Fibroblast of the aortic adventitia (primary cell): ENCODE results near the gene NFKBIA. TPM values are rescaled to one million over a fixed set of nuclear protein-coding genes. Genes with fewer than 3 reads are reported as not detected.
"Not testable (repeated sequence)": the region's sequence is repeated elsewhere in the genome, so short reads cannot be mapped to it uniquely, and the experiment has no call there.

Experiments used
- DNase-seq: peaks from one replicate; pipeline ENCODE4 v3.0.0-alpha.2; 2010; ENCODE audit warnings: low read depth
- H3K4me3 ChIP-seq: 2 replicates; pipeline ENCODE4 v1.5.1; 2011; ENCODE audit warnings: low read depth, mild to moderate bottlenecking, control low read depth, low read length, moderate library complexity
- total RNA-seq: library from RNA; depleted of rRNA; stranded (reverse); fragments of >200 nt; gene quantifications from 2 replicates; pipeline ENCODE4 v1.2.3, GENCODE V29; 2012; ENCODE audit warnings: low replicate concordance
- TF ChIP-seq, protein P1 (sequence below): IDR thresholded peaks from 2 replicates; pipeline ENCODE4 v1.5.1; 2011; ENCODE audit warnings: mild to moderate bottlenecking, low read length, control low read depth, inconsistent platforms; ENCODE audit not compliant: insufficient read depth

The NFKBIA gene
- total RNA-seq, 1 donor, result 86.6 TPM

DNA sequence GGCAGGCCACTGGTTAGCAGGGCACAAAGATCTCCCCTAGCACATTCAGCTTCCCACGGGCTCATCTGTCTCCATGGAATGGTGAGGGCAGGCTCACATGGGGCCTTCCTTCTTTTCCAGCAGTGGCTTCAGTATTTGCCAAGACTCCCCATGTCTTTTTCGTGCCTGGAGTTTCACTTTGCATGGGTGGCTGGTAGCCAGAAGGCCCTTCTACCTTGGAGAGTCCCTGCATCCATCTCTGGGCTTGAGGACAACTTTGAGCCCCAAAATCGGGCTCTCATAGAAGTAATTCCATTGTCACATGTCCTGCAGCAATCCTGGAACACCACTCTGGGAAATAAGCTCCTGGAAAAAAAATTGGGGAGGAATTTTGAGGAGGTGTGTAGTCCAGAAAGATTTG is 42.1 kb downstream of the NFKBIA start:
- no peak for DNase-seq
- no peak overlapping the region for H3K4me3 ChIP-seq
- TF ChIP-seq, protein P1, sequence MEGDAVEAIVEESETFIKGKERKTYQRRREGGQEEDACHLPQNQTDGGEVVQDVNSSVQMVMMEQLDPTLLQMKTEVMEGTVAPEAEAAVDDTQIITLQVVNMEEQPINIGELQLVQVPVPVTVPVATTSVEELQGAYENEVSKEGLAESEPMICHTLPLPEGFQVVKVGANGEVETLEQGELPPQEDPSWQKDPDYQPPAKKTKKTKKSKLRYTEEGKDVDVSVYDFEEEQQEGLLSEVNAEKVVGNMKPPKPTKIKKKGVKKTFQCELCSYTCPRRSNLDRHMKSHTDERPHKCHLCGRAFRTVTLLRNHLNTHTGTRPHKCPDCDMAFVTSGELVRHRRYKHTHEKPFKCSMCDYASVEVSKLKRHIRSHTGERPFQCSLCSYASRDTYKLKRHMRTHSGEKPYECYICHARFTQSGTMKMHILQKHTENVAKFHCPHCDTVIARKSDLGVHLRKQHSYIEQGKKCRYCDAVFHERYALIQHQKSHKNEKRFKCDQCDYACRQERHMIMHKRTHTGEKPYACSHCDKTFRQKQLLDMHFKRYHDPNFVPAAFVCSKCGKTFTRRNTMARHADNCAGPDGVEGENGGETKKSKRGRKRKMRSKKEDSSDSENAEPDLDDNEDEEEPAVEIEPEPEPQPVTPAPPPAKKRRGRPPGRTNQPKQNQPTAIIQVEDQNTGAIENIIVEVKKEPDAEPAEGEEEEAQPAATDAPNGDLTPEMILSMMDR, result no peak

DNA sequence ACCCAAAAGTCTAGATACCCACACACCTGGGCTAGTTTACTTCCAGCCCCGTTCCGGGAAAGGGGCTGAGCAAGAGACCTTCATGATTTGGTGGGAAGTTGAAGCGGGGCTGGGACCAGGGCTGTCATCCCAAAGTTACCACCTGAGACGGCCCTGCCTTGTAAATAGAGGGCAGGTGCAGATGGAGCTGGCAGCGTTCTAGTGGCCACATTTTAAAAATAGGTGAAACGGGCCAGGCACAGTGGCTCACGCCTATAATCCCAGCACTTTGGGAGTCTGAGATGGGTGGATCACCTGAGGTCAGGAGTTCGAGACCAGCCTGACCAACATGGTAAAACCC is 43.4 kb downstream of the NFKBIA start:
- no peak overlapping the region for H3K4me3 ChIP-seq
- TF ChIP-seq, protein P1, result no peak
- DNase-seq, result no peak

DNA sequence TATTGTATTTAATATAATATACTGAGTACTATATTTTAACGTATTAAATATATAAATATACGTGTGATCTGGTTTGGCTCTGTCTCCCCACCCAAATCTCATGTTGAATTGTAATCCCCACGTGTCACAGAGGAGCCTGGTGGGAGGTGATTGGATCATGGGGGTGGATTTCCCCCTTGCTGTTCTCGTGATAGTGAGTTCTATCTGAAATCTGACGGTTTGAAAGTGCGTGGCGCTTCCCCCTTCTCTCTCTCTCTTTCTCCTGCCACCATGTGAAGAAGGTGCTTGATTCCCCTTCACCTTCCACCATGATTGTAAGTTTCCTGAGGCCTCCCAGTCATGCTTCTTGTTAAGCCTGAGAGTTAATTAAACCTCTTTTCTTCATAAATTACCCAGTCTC is 44.9 kb downstream of the NFKBIA start:
- not testable (repeated sequence) for H3K4me3 ChIP-seq, DNase-seq

DNA sequence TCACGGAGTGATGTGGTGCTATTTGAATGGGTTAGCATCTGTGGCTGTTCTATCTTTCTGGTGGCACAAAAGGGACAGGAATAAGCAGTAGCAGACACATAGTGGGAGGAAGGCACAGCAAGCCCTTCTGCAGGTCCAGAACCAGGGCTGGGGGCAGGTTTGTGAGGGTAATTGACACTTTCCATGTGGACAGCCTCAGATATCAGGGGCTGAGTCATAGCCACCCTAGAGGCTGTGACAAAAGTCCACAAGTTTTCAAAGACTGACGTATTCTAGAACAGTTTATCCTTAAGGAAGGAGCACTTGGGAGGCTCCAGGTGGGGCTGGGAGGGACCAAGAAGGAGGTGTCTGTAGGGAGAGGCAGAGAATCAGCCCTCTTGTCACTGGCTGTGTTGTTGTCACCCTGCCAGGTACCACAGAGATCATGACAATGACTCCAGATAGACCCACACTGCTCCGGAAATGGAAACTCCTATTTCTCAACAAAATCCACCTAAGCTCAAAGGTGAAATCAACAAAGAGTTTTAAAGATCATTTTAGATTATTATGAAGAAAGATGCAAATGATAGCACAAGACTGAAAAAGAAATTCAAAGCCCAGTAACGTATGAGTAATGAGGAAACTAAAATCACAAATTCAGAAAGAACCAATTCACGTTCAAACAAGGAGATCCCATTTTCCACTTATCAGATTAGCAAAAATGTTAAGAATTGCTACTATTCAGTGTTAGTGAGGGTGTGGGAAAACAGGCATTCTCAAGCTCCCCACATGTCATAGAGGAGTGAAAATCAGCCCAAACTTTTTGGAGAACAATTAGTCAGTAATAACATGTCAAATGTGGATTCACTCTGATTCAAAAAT is 48.3 kb downstream of the NFKBIA start:
- TF ChIP-seq, protein P1, result no peak
- DNase-seq, result peak; percentile 81

DNA sequence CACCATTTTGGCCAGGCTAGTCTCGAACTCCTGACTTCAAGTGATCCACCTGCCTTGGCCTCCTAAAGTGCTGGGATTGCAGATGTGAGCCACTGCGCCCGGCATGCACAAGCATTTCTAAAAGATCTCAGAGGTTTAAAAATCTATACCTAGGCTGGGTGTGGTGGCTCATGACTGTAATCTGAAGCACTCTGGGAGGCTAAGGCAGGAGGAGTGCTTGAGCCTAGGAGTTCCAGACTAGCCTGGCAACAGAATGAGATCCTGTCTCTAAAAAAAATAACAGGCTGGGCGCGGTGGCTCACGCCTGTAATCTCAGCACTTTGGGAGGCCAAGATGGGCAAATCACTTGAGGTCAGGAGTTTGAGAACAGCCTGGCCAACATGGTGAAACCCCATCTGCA is 49.3 kb downstream of the NFKBIA start:
- not testable (repeated sequence) for DNase-seq, H3K4me3 ChIP-seq

More for the DNA sequence above, 48.3 kb downstream of the NFKBIA start:
- no peak overlapping the region for H3K4me3 ChIP-seq

DNA sequence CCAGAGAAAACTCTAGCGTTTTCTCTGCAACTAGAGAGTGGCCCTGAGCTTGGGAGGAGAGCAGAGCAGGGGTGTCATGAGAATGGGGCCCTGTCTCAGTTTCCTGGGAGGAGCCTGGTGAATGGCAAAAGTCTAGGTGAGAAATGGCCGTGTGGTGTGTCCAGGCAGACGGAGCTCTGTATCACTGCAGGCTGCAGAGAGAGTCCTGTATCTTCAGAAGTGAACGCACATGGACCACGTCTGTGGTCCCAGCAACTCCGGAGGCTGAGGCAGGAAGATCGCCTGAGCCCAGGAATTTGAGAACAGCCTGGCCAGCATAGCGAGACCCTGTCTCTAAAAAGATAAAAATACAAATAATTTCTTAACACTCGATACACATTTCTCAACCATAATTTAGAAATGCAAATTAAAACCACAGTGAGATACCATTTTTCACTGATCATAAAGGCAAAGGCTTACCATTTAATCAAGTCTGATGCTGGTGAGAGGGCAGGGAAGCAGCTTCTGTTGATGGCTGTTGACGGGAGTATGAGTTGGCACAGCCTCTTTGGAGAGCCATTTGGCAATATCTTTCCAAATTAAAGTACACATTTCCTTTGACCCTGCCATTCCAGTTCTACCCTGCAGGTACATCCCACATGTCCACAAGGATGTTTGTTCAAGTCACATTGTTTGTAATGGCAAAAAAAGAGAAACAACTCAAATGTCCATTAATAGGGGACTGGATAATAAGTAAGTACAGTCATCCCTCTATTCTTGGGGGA is 51.0 kb downstream of the NFKBIA start:
- TF ChIP-seq, protein P1, result no peak
- no peak overlapping the region for H3K4me3 ChIP-seq
- no peak for DNase-seq

DNA sequence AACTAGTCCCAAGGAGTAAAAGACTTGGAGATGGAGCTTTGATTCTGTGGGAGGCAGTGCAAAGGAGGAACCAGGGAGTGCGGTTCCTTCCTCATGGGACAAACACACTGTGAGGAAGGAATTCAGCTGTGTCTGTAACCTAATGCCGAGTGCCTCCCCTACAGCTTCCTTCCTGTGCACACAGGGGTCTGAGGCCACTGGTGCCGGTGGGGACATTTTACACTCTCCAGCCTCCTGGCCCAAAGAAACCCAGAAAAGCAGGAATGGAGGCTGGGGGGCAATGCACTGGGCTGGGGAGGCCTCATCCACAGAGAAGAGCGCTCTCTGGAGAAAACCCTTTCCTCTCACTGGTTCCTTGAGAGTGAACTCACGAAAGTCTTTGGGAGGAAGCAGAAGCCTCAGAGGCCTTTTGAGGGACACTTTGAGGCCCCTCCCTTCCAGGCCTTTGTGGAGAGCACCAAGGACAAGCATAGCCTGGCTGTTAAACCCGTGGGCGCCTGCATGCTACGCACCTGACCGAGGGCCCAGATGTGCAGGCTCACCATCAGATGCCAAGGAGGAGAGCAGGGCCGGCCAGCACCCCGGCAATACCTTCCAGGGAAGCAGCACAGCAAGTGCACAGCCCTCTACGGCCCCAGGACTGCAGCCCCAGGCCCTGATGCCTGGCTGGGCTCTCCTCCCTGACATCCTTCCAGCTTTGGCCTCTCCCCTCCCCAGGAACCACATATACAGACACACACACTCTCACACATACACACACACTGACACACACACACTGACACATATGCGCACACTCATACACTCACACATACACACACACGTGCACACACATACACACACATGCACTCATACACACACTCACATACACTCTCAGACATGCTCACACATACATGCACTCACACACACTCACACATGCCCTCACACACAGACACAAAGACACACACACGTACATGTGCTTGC is 52.0 kb downstream of the NFKBIA start:
- no peak overlapping the region for H3K4me3 ChIP-seq
- TF ChIP-seq, protein P1, result no peak
- DNase-seq, result no peak
